Measurements from ENCODE around the gene RPL36. TPM values are rescaled to one million over a fixed set of nuclear protein-coding genes. Genes with fewer than 3 reads are reported as not detected.

RPL36 gene
- total and polyA plus RNA-seq, 4 donors, result 47.2 to 556 (median 321) TPM

- WGBS, result 95% methylated on average over 10 of the region's 10 CpGs
- Histone ChIP-seq H3K9me3 (ENCODE audit: control insufficient read depth in 4 of 4, low read length in 3 of 4) (no peaks in the 10 kb centered on the region), H3K27me3 (ENCODE audit: control insufficient read depth in 4 of 4, insufficient read depth in 4 of 4, low read length in 3 of 4) (no peaks in the 10 kb centered on the region), H3K36me3 (ENCODE audit: control insufficient read depth in 4 of 4, insufficient read depth in 3 of 4, low read depth in 1 of 4, low read length in 3 of 4) (peaks cover 18 to 62% (median 54%) of the 10 kb centered on the region in 4 donors), H3K4me1 (ENCODE audit: control insufficient read depth in 4 of 4, insufficient read depth in 4 of 4, low read length in 3 of 4) (peaks cover 1 to 13% (median 10%) of the 10 kb centered on the region in 4 donors), H3K27ac (ENCODE audit: low read depth in 1 of 2, low read length in 2 of 2) (no peak overlapping the region), H3K4me3 (ENCODE audit: low read depth in 1 of 3, low read length in 3 of 3) (no peak overlapping the region), H3K9ac (ENCODE audit: low read depth in 1 of 2, low read length in 2 of 2) (no peak overlapping the region)
- DNase-seq (ENCODE audit: low spot score), result no peak
- TF ChIP-seq HNF4G (IDR thresholded peaks at IDR 0.05), result no peak
- no peak for TF ChIP-seq CTCF (IDR thresholded peaks at IDR 0.05; ENCODE audit: low read depth, low read length, missing input control)
- no peak for TF ChIP-seq MAX (IDR thresholded peaks at IDR 0.05)
- TF ChIP-seq SP1 (IDR thresholded peaks at IDR 0.05), result no peak
- TF ChIP-seq RAD21 (IDR thresholded peaks at IDR 0.05), result no peak
- TF ChIP-seq REST (IDR thresholded peaks at IDR 0.05), result no peak
- no peak for TF ChIP-seq RXRA (IDR thresholded peaks at IDR 0.05)
- TF ChIP-seq JUND (IDR thresholded peaks at IDR 0.05), result no peak
- no peak for TF ChIP-seq NR2F2 (IDR thresholded peaks at IDR 0.05)
- TF ChIP-seq FOXA2 (IDR thresholded peaks at IDR 0.05), result no peak
- no peak for TF ChIP-seq ZBTB33 (IDR thresholded peaks at IDR 0.05)
- TF ChIP-seq GABPA (IDR thresholded peaks at IDR 0.05 in 1 of 2, conservative IDR thresholded peaks at IDR 0.05 in 1 of 2), result no peak
- TF ChIP-seq TAF1 (conservative IDR thresholded peaks at IDR 0.05), result no peak
- no peak for TF ChIP-seq FOXA1 (IDR thresholded peaks at IDR 0.05)
- no peak for TF ChIP-seq HNF4A (conservative IDR thresholded peaks at IDR 0.05)
- TF ChIP-seq ATF3 (IDR thresholded peaks at IDR 0.05), result no peak
These were observed 37.8 kb upstream of the RPL36 start for GRCh38 chr19:5652261-5652660.

GRCh38 chr19:5654931-5655330 is 35.2 kb upstream of the RPL36 start:
- TF ChIP-seq JUND (IDR thresholded peaks at IDR 0.05) (no peak), HNF4A (conservative IDR thresholded peaks at IDR 0.05) (no peak), SP1 (IDR thresholded peaks at IDR 0.05) (no peak), NR2F2 (IDR thresholded peaks at IDR 0.05) (no peak), GABPA (IDR thresholded peaks at IDR 0.05 in 1 of 2, conservative IDR thresholded peaks at IDR 0.05 in 1 of 2) (no peak), FOXA2 (IDR thresholded peaks at IDR 0.05) (no peak), RAD21 (IDR thresholded peaks at IDR 0.05) (no peak)
- Histone ChIP-seq H3K4me1 (ENCODE audit: control insufficient read depth in 4 of 4, insufficient read depth in 4 of 4, low read length in 3 of 4) (no peaks in the 10 kb centered on the region), H3K9me3 (ENCODE audit: control insufficient read depth in 4 of 4, low read length in 3 of 4) (no peaks in the 10 kb centered on the region), H3K4me3 (ENCODE audit: low read depth in 1 of 3, low read length in 3 of 3) (no peak overlapping the region), H3K27ac (ENCODE audit: low read depth in 1 of 2, low read length in 2 of 2) (no peak overlapping the region), H3K36me3 (ENCODE audit: control insufficient read depth in 4 of 4, insufficient read depth in 3 of 4, low read depth in 1 of 4, low read length in 3 of 4) (peaks cover 21 to 76% (median 59%) of the 10 kb centered on the region in 4 donors), H3K9ac (ENCODE audit: low read depth in 1 of 2, low read length in 2 of 2) (no peak overlapping the region), H3K27me3 (ENCODE audit: control insufficient read depth in 4 of 4, insufficient read depth in 4 of 4, low read length in 3 of 4) (no peaks in the 10 kb centered on the region)
- no peak for DNase-seq (ENCODE audit: low spot score)
- 96% methylated on average over 5 of the region's 5 CpGs for WGBS
